ENCODE results near the gene PPBP. TPM values are rescaled to one million over a fixed set of nuclear protein-coding genes. Genes with fewer than 3 reads are reported as not detected.

PPBP gene
- total RNA-seq, 1 donor from 2014 or later = 0.26 TPM

- no peak overlapping the region for H3K4me3 ChIP-seq (ENCODE audit: low read depth, low read length)
- no peak for FAIRE-seq
- no peaks in the 10 kb centered on the region for H3K27me3 ChIP-seq (ENCODE audit: control insufficient read depth, insufficient read depth, low read length)
- no peaks in the 10 kb centered on the region for H3K36me3 ChIP-seq (ENCODE audit: control insufficient read depth, insufficient read depth, low read length)
- no peak for DNase-seq (ENCODE audit: low read depth)
- no peak for TF ChIP-seq CTCF (IDR thresholded peaks at IDR 0.05; ENCODE audit: insufficient read depth, low read length, severe bottlenecking)
Observed at GRCh38 chr4:74030285-74030684, 42.3 kb upstream of the PPBP start.

DNA sequence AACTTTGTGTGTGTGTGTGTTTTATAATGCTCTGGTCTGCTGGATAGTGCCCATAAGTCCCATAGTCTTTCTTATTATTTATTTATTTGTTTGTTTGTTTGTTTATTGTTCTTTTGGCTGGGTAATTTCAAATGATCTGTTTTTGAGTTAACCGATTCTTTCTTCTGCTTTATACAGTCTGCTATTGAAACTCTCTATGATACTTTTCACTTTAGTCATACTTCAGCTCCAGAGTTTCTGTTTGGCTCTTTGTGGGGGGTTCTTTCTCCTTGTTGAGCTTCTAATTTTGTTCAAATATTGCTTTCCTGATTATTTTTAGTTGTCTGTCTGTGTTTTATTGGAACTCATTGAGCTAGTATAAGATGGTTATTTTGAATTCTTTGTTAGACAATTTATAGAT is 40.5 kb upstream of the PPBP start:
- FAIRE-seq = no peak
- H3K4me3 ChIP-seq (ENCODE audit: low read depth, low read length) = no peak overlapping the region
- TF ChIP-seq CTCF (IDR thresholded peaks at IDR 0.05; ENCODE audit: insufficient read depth, low read length, severe bottlenecking) = no peak
- no peaks in the 10 kb centered on the region for H3K27me3 ChIP-seq (ENCODE audit: control insufficient read depth, insufficient read depth, low read length)
- H3K36me3 ChIP-seq (ENCODE audit: control insufficient read depth, insufficient read depth, low read length) = no peaks in the 10 kb centered on the region
- DNase-seq (ENCODE audit: low read depth) = no peak

DNA sequence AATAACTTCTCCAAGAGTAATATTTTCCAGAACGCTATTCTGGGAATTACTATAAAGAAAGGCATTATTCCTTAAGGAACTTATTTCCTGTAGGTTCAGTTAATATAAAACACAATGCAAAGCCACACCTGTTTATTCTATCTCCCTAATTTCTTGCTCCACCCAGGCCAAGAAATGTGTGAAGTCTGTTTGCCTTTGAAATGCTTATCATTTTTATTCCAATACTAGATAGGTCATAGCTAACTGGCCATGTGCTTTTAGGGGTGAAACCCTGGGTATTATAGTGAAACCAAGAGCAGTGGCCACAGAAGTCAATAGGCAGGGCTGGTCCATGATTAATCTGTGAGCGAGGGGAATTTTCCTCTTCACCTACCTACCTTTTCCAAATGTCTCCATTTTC is 35.7 kb upstream of the PPBP start:
- Histone ChIP-seq H3K4me3 (ENCODE audit: low read depth, low read length) (no peak overlapping the region), H3K36me3 (ENCODE audit: control insufficient read depth, insufficient read depth, low read length) (no peaks in the 10 kb centered on the region), H3K27me3 (ENCODE audit: control insufficient read depth, insufficient read depth, low read length) (no peaks in the 10 kb centered on the region)
- no peak for DNase-seq (ENCODE audit: low read depth)
- FAIRE-seq = no peak
- no peak for TF ChIP-seq CTCF (IDR thresholded peaks at IDR 0.05; ENCODE audit: insufficient read depth, low read length, severe bottlenecking)

DNA sequence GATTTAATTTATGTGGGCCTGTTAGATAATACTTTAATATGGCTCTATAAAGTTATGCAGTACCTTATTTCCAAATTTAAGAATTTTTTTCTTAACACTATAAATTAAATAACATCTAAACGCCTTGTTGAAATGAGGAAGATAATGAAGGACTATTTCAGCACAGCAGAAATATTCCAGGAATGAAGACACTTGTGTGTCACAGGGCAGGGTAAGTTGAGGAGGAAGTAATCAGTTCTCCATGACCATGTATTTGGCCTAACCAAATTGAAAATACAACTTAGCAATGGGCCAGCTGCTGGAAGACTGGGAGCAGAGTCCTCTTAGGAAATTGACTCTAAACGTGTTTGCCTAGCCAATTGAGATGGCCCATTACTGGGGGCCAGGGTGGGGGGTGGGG is 33.6 kb upstream of the PPBP start:
- TF ChIP-seq CTCF (IDR thresholded peaks at IDR 0.05; ENCODE audit: insufficient read depth, low read length, severe bottlenecking) = no peak
- FAIRE-seq (no peak), DNase-seq (ENCODE audit: low read depth) (no peak)
- no peaks in the 10 kb centered on the region for H3K27me3 ChIP-seq (ENCODE audit: control insufficient read depth, insufficient read depth, low read length)
- no peak overlapping the region for H3K4me3 ChIP-seq (ENCODE audit: low read depth, low read length)
- H3K36me3 ChIP-seq (ENCODE audit: control insufficient read depth, insufficient read depth, low read length) = no peaks in the 10 kb centered on the region

DNA sequence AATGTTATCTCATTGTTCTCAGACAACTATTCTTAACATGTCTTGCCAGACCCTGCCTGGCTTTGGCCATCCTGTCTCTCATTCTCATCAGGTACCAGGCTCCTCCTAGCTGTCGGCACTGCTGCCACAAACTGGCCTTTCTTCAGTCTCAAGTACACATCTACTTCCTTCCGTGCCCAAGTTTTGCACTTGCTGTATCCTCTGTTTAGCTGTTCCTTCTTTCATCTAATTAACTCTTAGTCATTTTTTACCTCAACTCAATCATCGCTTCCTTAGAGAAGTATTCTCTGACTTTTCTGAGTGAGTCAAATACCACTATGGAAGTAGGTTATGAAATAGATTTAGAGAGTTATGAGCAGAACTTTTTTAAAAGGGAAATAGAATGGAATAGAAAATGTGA is 30.8 kb upstream of the PPBP start:
- no peak for TF ChIP-seq CTCF (IDR thresholded peaks at IDR 0.05; ENCODE audit: insufficient read depth, low read length, severe bottlenecking)
- H3K36me3 ChIP-seq (ENCODE audit: control insufficient read depth, insufficient read depth, low read length) = no peaks in the 10 kb centered on the region
- no peak overlapping the region for H3K4me3 ChIP-seq (ENCODE audit: low read depth, low read length)
- H3K27me3 ChIP-seq (ENCODE audit: control insufficient read depth, insufficient read depth, low read length) = no peaks in the 10 kb centered on the region
- FAIRE-seq = no peak
- peak; percentile 73 for DNase-seq (ENCODE audit: low read depth)

- TF ChIP-seq CTCF (IDR thresholded peaks at IDR 0.05; ENCODE audit: insufficient read depth, low read length, severe bottlenecking) = no peak
- no peak overlapping the region for H3K4me3 ChIP-seq (ENCODE audit: low read depth, low read length)
- FAIRE-seq = no peak
- H3K36me3 ChIP-seq (ENCODE audit: control insufficient read depth, insufficient read depth, low read length) = no peaks in the 10 kb centered on the region
- no peaks in the 10 kb centered on the region for H3K27me3 ChIP-seq (ENCODE audit: control insufficient read depth, insufficient read depth, low read length)
- no peak for DNase-seq (ENCODE audit: low read depth)
Observed at GRCh38 chr4:74018116-74018515, 30.1 kb upstream of the PPBP start.
